ENCODE measurements around the gene FAM53A.

DNA sequence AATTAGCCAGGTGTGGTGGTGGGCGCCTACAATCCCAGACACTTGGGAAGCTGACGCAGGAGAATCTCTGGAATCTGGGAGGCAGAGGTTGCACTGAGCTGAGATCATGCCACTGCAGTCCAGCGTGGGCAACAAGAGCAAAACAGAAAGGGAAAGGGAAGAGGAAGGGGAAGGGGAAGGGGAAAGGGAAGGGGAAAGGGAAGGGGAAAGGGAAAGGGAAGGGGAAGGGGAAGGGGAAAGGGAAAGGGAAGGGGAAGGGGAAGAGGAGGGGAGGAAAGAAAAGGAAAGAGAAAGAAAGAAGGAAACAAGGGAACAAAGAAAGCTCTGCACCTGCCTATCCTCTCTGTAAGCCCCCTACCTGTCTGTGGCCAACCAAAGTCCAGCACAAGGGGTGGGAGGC lies 35.2 kb downstream of the FAM53A start:
- TF ChIP-seq GATA3 (IDR thresholded peaks at IDR 0.05; ENCODE audit: low read depth, low read length) = no peak
- TF ChIP-seq GATA2 (IDR thresholded peaks at IDR 0.05; ENCODE audit: low read depth, low read length) = no peak
